ENCODE data around the gene NEGR1. TPM values are rescaled to one million over a fixed set of nuclear protein-coding genes. Genes with fewer than 3 reads are reported as not detected.

Gene NEGR1
- total RNA-seq, 1 experiment from 2014 or later: 2.9 TPM

DNA sequence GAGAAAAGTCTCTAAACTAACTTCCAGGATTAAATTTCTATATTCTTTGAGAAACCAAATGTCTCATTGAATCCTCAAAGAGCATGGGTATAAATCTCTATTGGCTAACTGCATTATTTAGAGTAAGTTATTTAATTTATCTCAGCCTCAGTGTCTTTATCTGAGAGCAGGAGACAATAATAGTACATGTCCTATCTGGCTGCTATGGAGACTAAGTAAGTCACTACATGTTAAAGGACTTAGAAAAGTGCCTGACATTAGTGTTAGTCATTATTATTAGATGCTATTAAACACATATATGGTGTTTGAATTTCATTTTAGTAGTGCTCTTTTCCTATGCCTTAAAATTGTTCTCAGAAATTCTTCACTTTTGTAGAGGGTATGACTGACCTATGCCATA lies 505.2 kb downstream of the NEGR1 start (continued):
- TF ChIP-seq, protein P1, sequence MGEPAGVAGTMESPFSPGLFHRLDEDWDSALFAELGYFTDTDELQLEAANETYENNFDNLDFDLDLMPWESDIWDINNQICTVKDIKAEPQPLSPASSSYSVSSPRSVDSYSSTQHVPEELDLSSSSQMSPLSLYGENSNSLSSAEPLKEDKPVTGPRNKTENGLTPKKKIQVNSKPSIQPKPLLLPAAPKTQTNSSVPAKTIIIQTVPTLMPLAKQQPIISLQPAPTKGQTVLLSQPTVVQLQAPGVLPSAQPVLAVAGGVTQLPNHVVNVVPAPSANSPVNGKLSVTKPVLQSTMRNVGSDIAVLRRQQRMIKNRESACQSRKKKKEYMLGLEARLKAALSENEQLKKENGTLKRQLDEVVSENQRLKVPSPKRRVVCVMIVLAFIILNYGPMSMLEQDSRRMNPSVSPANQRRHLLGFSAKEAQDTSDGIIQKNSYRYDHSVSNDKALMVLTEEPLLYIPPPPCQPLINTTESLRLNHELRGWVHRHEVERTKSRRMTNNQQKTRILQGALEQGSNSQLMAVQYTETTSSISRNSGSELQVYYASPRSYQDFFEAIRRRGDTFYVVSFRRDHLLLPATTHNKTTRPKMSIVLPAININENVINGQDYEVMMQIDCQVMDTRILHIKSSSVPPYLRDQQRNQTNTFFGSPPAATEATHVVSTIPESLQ (CRISPR knock-in tag; IDR thresholded peaks at IDR 0.05): no peak
- TF ChIP-seq, protein P2, sequence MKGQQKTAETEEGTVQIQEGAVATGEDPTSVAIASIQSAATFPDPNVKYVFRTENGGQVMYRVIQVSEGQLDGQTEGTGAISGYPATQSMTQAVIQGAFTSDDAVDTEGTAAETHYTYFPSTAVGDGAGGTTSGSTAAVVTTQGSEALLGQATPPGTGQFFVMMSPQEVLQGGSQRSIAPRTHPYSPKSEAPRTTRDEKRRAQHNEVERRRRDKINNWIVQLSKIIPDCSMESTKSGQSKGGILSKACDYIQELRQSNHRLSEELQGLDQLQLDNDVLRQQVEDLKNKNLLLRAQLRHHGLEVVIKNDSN (CRISPR knock-in tag; IDR thresholded peaks at IDR 0.05): no peak
- TF ChIP-seq, protein P3, sequence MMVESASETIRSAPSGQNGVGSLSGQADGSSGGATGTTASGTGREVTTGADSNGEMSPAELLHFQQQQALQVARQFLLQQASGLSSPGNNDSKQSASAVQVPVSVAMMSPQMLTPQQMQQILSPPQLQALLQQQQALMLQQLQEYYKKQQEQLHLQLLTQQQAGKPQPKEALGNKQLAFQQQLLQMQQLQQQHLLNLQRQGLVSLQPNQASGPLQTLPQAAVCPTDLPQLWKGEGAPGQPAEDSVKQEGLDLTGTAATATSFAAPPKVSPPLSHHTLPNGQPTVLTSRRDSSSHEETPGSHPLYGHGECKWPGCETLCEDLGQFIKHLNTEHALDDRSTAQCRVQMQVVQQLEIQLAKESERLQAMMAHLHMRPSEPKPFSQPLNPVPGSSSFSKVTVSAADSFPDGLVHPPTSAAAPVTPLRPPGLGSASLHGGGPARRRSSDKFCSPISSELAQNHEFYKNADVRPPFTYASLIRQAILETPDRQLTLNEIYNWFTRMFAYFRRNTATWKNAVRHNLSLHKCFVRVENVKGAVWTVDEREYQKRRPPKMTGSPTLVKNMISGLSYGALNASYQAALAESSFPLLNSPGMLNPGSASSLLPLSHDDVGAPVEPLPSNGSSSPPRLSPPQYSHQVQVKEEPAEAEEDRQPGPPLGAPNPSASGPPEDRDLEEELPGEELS (CRISPR knock-in tag; IDR thresholded peaks at IDR 0.05): no peak
- TF ChIP-seq RORB (CRISPR knock-in tag; IDR thresholded peaks at IDR 0.05) (no peak), ZNF671 (CRISPR knock-in tag; IDR thresholded peaks at IDR 0.05) (no peak), JUN (CRISPR knock-in tag; IDR thresholded peaks at IDR 0.05) (no peak), IRF2 (CRISPR knock-in tag; IDR thresholded peaks at IDR 0.05; ENCODE audit: borderline replicate concordance, low read depth) (no peak), HMGA2 (CRISPR knock-in tag; IDR thresholded peaks at IDR 0.05) (no peak), FOXJ3 (CRISPR knock-in tag; IDR thresholded peaks at IDR 0.05; ENCODE audit: borderline replicate concordance) (no peak), TP53 (CRISPR knock-in tag; IDR thresholded peaks at IDR 0.05) (no peak), JAZF1 (CRISPR knock-in tag; IDR thresholded peaks at IDR 0.05) (no peak), FOXP1 (CRISPR knock-in tag; IDR thresholded peaks at IDR 0.05; ENCODE audit: borderline replicate concordance) (no peak)
- TF ChIP-seq, protein P4, sequence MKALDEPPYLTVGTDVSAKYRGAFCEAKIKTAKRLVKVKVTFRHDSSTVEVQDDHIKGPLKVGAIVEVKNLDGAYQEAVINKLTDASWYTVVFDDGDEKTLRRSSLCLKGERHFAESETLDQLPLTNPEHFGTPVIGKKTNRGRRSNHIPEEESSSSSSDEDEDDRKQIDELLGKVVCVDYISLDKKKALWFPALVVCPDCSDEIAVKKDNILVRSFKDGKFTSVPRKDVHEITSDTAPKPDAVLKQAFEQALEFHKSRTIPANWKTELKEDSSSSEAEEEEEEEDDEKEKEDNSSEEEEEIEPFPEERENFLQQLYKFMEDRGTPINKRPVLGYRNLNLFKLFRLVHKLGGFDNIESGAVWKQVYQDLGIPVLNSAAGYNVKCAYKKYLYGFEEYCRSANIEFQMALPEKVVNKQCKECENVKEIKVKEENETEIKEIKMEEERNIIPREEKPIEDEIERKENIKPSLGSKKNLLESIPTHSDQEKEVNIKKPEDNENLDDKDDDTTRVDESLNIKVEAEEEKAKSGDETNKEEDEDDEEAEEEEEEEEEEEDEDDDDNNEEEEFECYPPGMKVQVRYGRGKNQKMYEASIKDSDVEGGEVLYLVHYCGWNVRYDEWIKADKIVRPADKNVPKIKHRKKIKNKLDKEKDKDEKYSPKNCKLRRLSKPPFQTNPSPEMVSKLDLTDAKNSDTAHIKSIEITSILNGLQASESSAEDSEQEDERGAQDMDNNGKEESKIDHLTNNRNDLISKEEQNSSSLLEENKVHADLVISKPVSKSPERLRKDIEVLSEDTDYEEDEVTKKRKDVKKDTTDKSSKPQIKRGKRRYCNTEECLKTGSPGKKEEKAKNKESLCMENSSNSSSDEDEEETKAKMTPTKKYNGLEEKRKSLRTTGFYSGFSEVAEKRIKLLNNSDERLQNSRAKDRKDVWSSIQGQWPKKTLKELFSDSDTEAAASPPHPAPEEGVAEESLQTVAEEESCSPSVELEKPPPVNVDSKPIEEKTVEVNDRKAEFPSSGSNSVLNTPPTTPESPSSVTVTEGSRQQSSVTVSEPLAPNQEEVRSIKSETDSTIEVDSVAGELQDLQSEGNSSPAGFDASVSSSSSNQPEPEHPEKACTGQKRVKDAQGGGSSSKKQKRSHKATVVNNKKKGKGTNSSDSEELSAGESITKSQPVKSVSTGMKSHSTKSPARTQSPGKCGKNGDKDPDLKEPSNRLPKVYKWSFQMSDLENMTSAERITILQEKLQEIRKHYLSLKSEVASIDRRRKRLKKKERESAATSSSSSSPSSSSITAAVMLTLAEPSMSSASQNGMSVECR (CRISPR knock-in tag; IDR thresholded peaks at IDR 0.05; ENCODE audit: borderline replicate concordance): no peak
- TF ChIP-seq, protein P5, sequence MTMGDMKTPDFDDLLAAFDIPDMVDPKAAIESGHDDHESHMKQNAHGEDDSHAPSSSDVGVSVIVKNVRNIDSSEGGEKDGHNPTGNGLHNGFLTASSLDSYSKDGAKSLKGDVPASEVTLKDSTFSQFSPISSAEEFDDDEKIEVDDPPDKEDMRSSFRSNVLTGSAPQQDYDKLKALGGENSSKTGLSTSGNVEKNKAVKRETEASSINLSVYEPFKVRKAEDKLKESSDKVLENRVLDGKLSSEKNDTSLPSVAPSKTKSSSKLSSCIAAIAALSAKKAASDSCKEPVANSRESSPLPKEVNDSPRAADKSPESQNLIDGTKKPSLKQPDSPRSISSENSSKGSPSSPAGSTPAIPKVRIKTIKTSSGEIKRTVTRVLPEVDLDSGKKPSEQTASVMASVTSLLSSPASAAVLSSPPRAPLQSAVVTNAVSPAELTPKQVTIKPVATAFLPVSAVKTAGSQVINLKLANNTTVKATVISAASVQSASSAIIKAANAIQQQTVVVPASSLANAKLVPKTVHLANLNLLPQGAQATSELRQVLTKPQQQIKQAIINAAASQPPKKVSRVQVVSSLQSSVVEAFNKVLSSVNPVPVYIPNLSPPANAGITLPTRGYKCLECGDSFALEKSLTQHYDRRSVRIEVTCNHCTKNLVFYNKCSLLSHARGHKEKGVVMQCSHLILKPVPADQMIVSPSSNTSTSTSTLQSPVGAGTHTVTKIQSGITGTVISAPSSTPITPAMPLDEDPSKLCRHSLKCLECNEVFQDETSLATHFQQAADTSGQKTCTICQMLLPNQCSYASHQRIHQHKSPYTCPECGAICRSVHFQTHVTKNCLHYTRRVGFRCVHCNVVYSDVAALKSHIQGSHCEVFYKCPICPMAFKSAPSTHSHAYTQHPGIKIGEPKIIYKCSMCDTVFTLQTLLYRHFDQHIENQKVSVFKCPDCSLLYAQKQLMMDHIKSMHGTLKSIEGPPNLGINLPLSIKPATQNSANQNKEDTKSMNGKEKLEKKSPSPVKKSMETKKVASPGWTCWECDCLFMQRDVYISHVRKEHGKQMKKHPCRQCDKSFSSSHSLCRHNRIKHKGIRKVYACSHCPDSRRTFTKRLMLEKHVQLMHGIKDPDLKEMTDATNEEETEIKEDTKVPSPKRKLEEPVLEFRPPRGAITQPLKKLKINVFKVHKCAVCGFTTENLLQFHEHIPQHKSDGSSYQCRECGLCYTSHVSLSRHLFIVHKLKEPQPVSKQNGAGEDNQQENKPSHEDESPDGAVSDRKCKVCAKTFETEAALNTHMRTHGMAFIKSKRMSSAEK (CRISPR knock-in tag; IDR thresholded peaks at IDR 0.05; ENCODE audit: borderline replicate concordance): no peak
